Stimulated activated CD8-positive, alpha-beta memory T cell treated with anti-CD3 and anti-CD28 coated beads, Interleukin-15, amount 100 ng/mL, for 1 hour (primary cell): Measurements from ENCODE around the gene ARL15.

ENCODE experiments used
- DNase-seq: peaks from one replicate; pipeline ENCODE4 v3.0.0-alpha.2; 2020; ENCODE audit warnings: low read depth

The ARL15 gene

DNA sequence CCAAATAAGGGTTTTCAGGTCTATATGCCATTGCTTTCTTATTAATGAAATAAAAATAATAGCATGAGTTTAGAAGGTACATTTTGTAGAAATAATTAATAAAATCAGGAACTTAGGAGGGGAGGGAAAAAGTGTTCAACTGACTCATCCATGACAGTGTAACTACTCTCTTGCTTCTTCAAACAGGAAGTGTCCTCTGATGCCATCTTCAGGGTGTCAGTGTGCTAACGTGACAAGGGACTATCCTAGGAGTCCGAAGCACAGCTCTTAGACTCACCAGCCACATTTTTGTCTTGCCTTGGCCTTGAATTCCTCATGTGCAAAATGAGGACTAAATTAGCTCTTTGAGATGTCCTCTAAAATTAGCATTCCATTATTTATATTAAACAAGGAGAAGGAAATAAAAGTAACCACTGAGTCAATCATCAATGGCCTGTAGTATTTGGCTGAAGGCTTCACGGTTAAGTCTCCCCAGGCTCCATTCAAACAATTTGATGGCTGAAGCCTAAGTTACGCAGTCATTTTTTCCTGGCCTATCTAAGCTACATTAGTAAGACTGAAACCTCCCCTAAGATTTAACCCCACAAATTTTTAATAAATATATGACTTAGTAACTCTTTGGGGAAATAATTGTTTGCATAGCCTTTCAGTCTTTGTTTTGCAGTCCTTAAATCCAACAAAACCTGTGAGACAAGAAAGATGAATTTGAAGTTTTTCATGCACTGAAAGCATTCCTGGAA is 151.1 kb downstream of the ARL15 start:
- DNase-seq = no peak

DNA sequence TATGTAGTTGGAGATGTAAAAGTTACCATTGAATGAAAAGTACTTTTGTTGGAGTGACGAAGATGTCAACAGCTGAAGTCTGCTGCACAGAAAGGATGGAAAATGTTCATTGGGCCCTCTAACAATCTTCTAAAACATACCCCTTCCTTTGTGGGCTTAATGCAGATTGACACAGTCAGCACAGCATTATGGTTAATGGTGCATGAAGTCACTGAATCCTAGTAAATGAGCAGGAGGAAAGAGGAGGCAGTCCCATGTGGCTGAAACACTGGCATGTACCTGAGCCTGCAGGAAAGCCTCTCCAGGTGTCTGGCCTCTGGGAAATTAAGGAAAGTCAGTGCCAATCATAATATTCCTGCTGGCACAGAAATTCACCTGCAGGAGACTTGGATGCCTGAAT is 153.8 kb downstream of the ARL15 start:
- DNase-seq = no peak

DNA sequence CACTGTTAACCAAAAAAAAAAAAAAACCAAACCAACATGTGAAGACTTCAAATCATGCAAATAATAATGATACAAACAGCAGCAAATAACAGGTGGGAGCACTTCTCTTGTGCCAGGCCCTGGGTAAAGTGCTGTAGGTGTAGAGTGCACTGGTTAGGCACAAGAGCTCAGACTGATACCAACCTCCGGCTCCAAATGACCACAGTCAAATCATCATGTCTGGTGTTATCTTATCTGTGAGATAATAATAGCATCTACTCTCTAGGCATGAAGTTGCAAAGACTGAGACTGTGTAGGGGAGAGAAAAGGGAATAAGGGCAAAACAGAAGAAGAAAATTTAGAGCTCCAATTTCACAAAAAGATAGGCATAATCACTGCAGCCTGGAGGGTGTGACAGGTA is 159.5 kb downstream of the ARL15 start:
- no peak for DNase-seq

DNA sequence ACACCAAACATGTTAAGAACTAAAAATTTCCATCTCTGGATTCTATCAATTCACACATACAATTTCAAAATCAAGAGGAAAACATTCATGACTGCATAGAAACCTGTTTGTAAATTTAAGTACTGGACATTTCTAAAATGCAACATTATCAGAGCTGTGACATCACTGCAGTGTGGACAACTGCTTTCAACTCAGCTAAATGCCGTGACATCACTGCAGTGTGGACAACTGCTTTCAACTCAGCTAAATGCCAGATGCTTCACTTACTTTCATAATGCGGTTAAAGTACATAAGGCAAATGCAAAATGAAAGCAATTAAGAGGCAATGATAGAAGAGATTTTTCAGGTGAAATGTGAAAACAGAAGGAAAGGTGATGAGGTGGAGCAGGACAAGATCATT is 161.5 kb downstream of the ARL15 start:
- no peak for DNase-seq

DNA sequence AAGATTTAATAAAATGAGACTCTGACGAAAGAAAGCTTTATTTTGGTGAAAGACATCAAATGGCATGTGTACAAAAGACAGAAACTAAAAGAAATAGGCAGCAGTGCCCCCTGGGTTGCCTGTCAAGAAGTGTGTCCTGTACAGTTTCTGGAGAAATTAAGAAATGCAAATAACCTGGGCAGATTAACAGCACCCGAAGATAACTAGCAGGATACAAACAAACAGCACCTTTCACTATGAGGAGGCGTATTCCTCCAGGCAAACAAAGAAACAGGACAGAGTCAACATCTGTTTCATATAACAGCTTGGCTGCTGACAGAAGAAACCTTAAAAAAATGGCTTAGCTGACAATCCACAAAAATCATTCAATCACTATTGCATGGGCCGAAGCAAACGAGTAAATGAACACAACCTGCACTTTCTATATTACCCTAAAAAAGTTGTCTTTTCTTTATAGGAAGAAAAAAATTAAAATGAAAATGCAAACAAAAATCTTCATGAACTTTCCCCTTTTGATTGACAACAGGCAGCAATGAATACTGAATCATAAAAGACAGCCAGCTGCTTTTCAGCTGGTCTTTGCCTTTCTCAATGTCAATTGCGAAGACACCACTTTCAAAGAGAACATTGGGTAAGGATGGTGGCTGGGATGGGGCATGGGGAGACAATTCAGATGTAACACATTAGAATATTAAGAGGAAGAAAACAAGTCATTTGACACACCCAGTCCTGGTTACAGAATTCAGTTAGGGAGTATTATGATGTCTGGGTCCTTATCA is 162.1 kb downstream of the ARL15 start:
- no peak for DNase-seq

DNA sequence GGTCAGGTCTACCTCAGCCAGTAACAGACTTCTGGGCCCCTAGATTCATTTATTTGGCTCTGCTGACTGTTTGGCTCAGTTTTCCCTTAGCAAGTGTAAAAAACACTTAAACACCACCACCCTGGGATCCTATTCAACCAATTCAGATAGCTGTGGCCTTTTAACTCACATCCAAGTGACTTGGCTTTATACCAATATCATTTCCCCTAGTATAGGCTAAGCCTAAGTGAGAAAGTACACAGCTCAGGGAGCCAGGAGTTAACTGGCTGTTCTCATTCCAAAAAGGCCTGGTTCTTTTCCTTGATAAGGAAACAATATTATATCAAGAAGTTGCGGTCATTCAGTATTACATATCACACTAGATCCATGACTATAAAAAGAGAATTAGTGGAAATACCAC is 163.5 kb downstream of the ARL15 start:
- DNase-seq = no peak

DNA sequence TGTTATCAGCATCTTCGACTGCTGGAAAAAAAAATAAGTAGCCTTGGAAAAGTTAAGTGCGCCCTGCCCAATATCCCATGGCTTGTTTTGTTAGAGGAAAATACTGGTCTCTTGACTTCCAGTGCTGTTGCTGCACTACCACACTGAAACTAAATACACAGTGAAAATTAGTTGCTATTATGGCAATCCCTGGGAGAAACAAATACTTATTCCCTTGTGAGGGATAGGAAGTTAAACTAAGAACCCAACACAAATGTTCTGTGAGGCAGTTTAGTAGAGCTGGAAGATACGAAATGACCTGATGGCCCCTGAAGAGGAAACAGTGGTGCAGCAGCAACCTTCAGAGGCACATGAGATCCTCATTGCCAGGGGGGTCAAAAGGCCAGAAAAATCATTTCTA is 164.0 kb downstream of the ARL15 start:
- no peak for DNase-seq

DNA sequence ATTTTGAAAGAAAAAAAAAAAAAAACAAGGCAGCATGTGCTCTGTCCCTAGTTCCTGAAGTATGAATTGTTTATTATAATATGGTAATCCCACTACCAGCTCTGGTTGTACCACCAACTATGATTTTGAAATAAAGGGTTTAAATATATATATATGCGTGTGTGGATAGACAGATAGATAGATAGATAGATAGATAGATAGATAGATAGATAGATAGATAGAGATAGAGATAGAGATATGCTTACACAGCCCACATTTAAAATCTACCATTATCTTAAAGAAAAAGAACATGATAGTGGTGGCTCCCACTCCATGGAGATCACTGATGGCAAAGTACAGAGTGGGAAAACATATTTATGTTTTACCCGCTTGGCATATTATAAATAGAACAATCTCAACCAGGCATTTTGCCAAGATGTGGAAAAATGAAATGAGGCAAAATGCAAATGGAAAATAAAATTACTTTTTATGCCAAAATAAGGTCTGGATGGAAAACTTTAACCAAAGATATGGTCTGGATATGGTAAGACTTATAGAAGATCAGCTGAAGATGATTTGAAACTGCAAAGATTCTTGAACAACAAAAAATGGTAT is 170.0 kb downstream of the ARL15 start:
- DNase-seq = no peak

DNA sequence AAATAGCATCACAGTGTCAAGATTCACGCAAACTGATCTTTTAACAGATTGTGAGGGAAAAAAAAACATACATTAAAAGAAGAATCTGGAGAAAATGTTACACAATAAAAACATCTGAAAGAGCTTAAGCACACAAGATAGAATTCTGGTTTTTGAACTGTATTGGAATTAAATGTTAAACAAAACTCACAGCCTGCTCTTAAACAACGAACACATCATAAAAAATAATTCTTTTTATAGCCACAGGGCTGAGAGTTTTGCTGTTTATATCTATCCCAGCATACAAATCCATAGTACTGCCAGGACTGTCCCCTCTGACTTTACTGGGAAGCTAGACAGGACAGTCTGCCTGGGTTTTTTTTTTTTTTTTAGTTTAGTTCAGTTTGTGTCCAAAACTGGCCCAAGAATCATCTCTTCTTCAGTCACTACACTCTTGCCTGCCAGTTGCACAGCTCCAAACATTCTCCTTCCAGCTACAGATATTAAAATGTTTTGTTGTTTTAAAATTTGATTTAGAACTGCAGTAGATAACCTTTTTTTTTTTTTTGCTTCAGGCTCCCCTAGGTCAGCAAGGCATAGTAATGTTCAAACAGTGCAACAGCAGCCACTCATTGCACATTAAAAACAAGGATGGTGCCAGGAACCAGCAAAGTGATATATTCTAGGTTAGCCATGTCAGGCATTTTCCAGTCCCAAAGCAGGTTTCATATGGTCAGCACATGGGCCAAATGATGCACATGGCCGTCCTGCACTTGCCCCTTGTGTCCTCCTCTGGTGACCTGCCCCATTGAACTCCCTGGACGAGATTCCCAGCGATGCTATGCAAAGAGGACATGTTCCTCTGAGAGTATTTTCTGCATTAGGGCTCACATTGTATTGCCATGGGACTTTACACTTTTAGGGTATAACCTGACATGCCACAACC is 173.6 kb downstream of the ARL15 start:
- no peak for DNase-seq

DNA sequence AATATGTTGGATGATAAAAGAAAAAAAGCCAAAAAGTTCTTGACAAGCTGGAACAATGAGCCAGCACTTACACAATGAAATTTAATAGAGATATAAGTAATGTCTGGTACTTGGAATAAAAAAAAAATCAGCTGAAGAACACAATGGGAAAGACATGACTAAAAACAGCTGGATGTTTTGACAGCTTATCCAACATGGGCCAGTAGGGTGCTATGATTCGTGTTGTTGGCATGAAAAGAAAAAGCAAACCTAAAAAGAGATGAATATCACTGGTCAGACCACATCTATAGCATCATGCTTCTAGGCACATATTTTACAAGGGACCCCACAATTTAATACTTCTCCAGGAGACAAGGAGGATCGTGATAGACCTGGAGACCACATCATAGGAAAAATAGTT is 175.3 kb downstream of the ARL15 start:
- DNase-seq = no peak

DNA sequence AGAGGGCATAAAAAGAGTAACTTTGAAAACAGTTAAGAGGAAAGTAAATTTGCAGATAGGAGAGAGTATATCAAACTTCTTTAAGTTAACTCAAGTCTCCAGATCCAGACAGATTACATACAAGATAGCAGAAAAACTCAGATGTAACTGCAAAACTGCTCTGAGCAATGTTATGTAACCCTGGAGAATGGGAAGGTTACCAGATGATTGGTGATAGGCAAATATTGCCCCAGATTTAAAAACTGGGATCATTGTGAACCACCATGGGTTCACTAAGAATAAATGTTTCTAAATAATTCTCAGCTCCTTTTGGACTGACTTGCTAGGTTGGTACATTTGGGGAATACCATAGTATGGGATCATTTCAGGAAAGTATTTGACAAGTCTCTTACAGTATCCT is 176.5 kb downstream of the ARL15 start:
- no peak for DNase-seq

DNA sequence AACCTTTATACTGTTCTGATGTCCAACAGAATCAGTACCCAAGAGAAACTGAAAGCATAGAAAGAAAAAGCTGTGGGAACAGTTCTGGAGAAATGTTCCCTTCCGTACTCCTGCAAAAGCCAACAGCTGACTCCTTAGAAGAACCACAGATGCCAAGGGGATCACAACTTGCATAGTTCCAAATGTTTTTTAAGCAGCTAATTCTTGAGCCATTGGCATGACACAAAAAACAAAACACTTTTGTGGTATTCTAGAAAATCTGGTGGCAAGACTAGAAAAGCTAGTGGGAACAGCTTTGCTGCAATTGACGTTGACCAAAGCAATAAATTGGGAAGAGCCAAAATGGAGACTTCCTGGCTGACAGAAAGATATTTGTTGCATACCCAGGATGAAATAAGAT is 189.9 kb downstream of the ARL15 start:
- DNase-seq = no peak

DNA sequence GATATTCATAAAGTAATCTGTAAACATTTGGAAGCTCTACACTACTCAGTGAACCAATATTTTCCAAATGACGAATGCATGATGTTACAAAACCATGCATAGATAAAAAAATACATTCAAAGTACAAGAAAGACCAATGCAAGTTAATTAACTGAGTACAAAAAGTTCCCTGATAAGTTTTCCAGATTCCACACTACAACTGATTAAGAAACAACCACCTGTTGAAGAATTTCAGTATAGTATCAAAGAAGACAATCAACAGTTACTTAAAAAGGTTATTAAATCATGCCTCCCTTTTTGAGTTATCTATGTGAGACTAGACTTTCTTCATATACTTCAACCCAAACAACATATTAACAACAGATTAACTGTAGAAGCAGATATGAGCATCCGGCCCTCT is 192.4 kb downstream of the ARL15 start:
- DNase-seq = no peak

DNA sequence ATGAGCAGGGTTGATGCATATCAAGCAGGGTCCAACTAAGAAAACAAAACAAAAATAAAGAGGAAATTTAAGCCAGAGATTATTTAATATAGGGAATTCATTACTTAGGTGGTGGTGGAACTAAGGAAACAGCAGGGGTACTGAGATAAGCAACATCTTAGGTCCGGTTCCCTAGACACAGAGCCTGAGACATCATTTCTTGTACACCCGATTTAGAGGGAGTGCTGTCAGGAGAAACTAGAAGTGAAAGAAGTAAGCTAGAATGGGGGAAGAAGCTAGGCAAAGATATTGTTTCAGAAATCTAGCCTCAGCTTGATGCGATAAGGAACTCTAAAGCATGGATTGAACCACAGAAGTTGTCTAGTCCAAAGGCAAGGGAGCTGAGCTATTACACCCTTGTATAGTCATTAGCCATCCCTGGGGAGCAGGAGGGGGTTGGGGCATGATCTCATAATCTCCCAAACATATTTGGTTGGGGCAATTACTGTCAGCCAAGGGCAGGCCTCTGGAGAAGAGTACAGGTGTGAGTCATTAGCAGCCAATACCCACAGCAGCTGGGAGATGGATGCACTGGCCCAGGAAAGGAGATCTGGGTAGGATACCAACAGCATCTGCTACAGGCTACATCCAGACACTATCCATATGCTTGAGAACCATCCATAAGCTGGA is 194.5 kb downstream of the ARL15 start:
- DNase-seq = no peak

DNA sequence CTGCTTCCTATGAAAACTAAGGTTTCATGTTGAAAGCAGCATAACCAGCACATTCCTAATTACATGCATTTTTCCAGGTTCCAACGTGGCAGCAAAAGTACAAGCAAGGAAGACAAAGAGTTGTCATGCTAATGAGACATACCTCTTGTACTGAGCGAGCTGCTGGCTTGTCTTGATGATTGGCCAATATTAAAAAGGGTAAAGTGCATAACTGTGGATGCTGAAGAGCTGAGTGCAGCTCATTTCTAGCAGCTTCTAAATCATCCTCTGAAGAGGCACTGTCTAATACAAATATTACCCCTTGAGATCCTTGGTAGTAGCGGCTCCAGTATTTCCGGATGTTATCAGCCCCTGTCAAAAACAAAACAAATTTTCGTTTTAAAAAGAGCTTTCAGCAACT is 197.3 kb downstream of the ARL15 start:
- DNase-seq = no peak

DNA sequence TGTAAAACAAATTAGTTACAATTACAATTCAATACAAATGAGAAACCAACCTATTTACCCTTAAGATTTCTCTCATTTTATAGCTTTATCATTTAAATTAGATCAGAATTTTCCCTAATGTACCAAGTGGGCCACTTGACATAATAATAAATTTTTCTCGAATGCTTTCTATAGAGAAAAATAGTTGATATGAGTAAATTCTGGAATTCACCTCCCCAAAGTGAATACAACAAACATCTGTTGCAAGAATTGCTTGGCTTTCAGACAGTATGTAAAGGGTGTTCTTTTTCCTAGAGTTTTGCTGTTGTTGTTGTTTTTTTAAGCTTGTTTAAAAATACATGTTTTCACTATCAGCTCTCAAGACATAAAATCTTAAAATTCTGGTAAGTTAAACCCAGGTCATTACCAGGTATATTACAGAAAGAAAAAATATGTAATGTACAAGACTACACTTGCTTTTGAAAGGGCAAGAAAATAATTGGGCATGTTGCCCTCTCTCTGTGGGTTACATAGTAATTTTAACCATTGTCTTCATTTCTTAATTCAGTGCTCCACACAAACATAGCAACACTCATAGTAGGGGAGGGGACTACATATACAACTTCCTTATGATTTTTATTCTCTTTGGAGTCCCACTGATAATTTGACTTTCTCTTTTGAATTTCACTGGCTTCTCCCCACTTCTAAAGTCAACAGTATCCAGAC is 200.6 kb downstream of the ARL15 start:
- no peak for DNase-seq

DNA sequence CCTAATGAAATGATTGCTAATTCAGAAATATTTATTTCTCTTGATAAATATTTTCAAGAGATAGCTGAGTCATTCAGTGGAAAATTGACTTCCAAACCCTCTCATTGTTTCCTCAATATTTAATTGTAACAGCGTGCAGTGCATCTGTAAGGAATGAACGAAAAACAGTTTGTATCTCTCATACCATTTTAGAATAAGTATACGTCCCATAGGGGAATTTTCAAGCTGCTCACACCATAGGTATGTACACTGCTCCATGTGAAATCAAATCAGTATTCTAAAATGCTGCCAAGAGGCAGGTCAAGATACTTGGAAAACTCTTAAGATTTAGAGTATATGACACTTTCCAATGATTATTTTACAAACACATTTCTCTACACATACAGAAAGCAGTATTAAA is 202.2 kb downstream of the ARL15 start:
- DNase-seq = no peak

DNA sequence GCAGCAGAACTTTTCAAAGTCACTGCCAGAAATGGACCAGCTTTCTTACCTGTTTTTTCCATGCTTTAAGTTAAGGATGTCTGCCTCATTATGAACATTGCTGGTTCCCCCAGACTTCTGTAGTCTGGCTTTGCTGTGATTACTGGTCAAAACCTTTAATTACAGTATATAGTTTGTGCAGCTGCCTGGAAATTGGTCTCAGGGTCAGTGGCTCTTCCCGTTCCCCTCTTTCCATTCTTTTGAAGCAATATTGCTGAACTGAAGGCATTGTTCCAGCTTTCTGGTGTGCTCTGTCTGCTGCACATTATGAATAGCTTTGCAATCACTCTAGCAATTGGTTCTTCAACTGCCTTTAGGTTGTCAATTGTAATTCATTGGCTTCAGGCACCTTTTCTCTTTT is 206.5 kb downstream of the ARL15 start:
- DNase-seq = no peak

DNA sequence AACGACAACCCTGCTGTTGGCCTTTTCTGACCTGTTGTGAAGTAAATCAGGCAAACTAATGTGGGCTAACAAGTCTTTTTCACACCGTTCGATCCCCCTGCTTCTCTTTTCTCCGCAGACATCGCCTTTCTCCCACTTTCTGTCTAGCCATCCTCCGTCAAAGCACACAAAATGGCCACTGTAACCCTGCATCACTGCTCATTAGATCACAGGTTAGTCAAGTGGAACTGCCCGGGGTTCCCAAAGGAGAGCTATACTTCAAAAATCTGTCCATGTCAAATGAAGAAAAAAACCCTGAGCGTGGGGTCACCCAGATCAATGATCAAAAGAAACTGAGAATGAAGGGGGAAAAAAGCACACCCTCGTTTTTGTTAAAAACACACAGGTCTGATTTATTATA is 212.1 kb downstream of the ARL15 start:
- DNase-seq = no peak

DNA sequence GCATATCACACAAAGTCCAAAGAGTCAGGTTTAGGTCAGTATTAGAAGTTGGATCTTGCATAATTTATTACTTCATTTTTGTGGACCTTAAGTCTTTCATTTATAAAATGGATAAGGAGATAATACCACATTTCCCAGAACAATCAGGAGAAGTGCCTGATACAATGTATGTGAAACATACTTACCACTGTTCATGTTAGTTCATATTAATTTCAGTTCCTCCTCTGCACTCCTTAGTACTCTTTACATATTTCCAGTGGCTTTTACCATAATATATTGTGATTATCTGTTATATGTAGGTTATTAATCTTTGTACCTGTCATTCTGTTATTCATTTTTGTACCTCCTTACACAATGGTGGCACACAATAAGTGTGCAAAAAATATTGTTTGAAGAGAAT is 214.4 kb downstream of the ARL15 start:
- no peak for DNase-seq

DNA sequence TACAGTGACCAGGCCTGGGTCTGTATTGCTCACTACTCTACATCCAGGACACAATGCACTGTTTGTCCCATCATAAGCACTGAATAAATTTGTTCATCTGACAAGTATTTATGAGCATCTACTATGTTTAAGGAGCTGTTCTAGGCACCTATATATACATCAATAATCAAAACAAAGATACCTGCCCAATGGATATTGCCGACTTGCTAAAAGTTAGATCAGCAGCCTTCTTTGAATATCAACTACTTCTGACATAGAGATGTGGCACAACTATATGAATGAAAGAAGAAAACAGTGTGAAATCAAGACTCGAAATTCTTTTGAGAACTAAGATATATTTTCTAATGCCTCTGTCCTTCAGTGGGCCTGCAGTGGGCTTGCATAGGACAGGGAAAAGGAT is 215.7 kb downstream of the ARL15 start:
- no peak for DNase-seq
